ENCODE data around the gene SIAH2.

Gene SIAH2

DNA sequence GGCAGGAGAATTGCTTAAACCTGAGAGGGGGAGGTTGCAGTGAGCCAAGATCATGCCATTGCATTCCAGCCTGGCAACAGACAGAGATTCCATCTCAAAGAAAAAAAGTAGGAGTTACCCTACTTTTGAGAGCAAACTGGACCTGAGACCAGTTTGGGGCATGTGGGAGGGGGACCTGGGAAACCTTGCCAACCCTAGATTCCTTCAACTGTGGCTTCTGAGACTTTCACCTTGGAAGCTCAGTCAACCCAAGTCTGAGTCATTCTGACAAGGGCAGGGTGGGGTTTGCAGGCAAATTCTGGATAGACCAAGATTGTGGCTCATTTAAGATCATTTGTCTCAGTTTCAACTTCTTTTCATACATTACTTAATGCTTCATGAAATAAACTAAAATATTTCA is 23.8 kb upstream of the SIAH2 start:
- no peak overlapping the region for H3K27ac ChIP-seq

GRCh38 chr3:150784747-150785125 is 21.8 kb upstream of the SIAH2 start:
- H3K27ac ChIP-seq: no peak overlapping the region
- no peak for TF ChIP-seq ZFX (IDR thresholded peaks at IDR 0.05)
- TF ChIP-seq, protein P1, sequence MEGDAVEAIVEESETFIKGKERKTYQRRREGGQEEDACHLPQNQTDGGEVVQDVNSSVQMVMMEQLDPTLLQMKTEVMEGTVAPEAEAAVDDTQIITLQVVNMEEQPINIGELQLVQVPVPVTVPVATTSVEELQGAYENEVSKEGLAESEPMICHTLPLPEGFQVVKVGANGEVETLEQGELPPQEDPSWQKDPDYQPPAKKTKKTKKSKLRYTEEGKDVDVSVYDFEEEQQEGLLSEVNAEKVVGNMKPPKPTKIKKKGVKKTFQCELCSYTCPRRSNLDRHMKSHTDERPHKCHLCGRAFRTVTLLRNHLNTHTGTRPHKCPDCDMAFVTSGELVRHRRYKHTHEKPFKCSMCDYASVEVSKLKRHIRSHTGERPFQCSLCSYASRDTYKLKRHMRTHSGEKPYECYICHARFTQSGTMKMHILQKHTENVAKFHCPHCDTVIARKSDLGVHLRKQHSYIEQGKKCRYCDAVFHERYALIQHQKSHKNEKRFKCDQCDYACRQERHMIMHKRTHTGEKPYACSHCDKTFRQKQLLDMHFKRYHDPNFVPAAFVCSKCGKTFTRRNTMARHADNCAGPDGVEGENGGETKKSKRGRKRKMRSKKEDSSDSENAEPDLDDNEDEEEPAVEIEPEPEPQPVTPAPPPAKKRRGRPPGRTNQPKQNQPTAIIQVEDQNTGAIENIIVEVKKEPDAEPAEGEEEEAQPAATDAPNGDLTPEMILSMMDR (conservative IDR thresholded peaks at IDR 0.05): no peak

More for the DNA sequence above, 23.8 kb upstream of the SIAH2 start:
- no peak for TF ChIP-seq ZFX (IDR thresholded peaks at IDR 0.05)
- TF ChIP-seq, protein P1 (conservative IDR thresholded peaks at IDR 0.05): no peak

- TF ChIP-seq, protein P1 (conservative IDR thresholded peaks at IDR 0.05): no peak
- TF ChIP-seq ZFX (IDR thresholded peaks at IDR 0.05): no peak
- H3K27ac ChIP-seq: no peak overlapping the region
Measured at GRCh38 chr3:150783920-150784746, 21.2 kb upstream of the SIAH2 start.

- no peak overlapping the region for H3K27ac ChIP-seq
- TF ChIP-seq, protein P1 (conservative IDR thresholded peaks at IDR 0.05): no peak
Measured at GRCh38 chr3:150783316-150783715, 20.3 kb upstream of the SIAH2 start.

- no peak overlapping the region for H3K27ac ChIP-seq
- TF ChIP-seq ZFX (IDR thresholded peaks at IDR 0.05): no peak
- TF ChIP-seq, protein P1 (conservative IDR thresholded peaks at IDR 0.05): no peak; the same call in 1 of the 2 replicates
Measured at GRCh38 chr3:150779402-150779858, 16.5 kb upstream of the SIAH2 start.

DNA sequence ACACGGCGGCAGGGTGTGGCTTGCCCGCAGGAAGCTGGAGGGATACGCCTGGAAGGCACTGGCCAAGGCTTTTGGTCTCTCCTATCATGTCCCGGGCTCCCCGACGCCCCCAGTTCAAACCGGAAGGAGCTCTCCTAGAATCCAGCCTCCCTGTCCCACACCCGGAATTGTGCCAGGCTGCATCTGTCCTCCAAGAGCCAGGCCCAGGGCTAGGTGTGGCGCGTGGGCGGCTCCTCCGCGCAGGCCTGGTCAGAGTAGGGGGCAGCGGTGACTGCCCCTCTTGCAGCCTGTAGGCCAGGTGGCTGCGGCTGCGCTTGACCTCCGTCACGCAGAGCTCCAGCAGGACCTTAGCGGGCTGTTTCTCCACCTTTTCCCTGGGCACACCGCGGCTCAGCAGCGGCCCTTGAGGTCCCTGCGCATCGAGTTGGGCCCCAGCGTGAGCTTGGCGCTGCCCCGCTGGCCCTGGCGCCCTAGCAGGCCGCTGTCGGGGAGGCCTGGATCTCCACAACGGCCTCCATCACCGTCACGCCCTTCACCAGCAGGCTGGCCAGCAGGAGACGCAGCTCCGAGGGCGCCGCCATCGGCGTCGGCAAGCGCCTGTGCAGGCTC is 15.9 kb upstream of the SIAH2 start:
- TF ChIP-seq, protein P1 (conservative IDR thresholded peaks at IDR 0.05): no peak
- no peak for TF ChIP-seq ZFX (IDR thresholded peaks at IDR 0.05)
- H3K27ac ChIP-seq: no peak overlapping the region

GRCh38 chr3:150775001-150775599 is 12.1 kb upstream of the SIAH2 start:
- TF ChIP-seq ZFX (IDR thresholded peaks at IDR 0.05): no peak
- TF ChIP-seq, protein P1 (conservative IDR thresholded peaks at IDR 0.05): no peak
- no peak overlapping the region for H3K27ac ChIP-seq
